Neural progenitor cell (in vitro differentiated cells): Measurements from ENCODE around the gene AFF3.

Experiments
- CTCF ChIP-seq: fragments of 200-600 bp; sonication (generic); IDR thresholded peaks from 2 replicates; pipeline ENCODE4 v1.5.1; 2017; ENCODE audit warnings: antibody characterized with exemption, mild to moderate bottlenecking
- EZH2 ChIP-seq: fragments of 200-600 bp; sonication (generic); IDR thresholded peaks from 2 replicates; pipeline ENCODE4 v1.6.1; 2017; ENCODE audit warnings: antibody characterized with exemption, mild to moderate bottlenecking, moderate library complexity
- EZH2phosphoT487 ChIP-seq: fragments of 200-600 bp; sonication (generic); IDR thresholded peaks from 2 replicates; pipeline ENCODE4 v1.6.1; 2017; ENCODE audit warnings: antibody characterized with exemption

GRCh38 chr2:100010606-100011005 is 131.8 kb downstream of the AFF3 start:
- no peak for TF ChIP-seq CTCF
- no peak for TF ChIP-seq EZH2phosphoT487
- no peak for TF ChIP-seq EZH2
